Measurements from ENCODE around the gene GOLM1.

Gene GOLM1

DNA sequence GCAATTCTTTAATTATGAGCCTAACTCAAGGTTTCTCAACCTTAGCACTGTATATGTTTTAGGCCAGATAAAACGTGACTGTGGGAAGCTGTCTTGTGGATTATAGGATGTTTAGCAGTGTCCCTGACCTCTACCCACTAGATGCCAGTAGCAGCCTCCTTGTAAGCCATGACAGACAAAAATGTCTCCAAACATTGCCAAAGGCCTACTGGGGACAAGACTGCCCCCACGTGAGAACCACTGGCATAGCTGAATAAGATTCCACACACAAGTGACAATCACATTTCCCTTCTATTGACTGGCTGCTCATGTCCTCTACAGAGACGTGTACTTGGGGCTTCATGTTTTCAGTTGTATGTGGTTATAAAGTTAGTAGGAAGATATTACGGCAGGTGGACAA is 55.4 kb downstream of the GOLM1 start:
- no peak for DNase-seq

- no peak for DNase-seq
Measured at GRCh38 chr9:86043586-86043985, 55.8 kb downstream of the GOLM1 start.

DNA sequence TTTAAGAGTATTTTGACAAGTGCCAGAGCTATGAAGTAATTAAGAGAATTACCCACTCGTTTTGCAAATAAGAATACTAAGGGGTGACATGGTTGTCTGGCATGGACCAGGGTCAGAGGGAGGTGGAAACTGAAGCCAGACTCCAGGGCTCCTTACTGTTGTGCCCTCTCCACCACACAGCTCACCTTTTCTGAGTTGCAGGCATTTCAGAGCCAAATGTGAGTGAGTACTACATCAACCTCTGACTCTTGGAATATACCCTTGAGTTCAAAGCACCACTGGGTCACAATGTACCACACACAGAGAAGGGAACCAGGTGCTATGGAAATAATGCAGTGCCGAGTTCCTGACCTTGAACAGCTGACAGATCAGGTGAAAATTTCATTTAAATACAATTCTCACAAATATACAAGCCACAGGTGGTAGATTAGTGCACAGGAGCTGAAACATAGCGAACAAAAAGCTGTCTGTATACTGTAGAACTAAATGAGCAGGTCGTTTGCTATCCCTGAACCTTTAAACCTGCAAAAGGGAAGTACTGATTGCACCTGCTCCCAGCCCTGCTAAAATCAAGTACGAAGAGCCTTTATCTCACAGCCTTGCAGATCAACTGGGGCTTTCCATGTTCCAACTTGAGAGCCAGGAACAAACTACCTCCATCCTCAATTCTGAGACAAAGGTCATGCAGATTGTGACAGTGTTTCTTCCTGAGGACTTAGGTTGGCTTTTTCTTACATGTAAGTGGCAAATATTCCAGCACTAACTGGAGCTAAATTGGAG is 57.0 kb downstream of the GOLM1 start:
- no peak for DNase-seq

GRCh38 chr9:86041311-86041741 is 58.0 kb downstream of the GOLM1 start:
- DNase-seq, result no peak

DNA sequence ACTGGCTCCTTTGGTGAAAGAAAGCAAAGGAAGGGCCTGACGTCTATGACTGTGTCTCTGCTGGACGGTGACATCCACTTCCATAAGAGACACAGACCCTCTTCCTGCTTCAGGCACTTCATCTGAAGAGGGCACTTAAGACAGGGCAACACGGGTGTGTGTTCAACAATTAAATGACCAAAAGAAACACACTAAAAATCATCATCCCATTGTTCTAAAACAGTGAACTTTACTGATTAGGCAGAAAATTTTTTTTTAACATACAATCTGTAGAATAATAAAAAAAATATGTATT is 58.5 kb downstream of the GOLM1 start:
- no peak for DNase-seq

- DNase-seq, result no peak
Measured at GRCh38 chr9:86039991-86040860, 59.1 kb downstream of the GOLM1 start.

DNA sequence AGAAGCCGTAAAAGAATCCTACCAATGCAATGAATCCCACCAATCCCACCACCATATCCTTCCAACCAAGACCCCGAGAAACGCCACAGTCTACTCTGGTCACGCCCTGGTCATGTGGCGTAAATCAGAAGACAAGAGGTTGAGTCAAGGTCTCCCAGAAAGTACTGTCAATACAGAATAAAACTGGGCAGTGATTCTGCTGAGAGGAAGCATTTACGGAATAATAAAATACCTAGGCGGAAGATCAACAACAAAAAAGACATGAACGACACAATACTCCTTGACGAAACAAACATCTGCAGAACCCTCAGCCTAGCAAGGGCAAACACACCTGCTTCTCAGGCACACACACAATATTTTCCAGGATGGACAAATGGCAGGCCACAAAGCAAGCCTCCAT is 62.8 kb downstream of the GOLM1 start:
- DNase-seq, result no peak

DNA sequence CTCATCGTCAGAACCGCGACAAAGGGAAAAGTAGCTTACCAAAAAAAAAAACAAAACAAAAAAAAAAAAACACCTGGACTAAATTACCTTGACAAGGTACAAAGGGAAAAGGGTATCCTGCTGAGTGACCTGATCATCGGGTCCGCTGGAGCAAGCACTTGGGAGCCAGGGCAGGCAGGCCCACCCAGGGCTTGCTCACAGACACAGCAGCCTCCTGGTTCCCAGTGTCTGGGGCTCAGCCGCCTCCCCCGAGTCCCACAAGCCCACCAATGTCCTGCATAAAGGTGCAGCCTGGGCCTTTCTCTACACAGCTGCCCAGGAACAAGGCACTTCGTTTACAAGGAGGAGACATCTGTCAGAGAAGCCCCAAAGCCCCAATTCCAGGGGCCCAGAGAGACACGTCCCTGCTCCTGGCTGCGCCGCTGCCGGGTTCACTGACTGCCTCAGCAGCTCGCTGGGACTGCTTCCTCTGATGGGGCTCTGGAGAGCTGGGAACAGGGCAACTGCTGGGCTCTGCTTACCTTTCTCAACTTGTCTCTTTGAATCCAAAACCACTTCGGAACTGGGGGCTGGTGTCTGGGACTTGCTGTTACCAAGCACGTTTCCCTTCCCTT is 63.4 kb downstream of the GOLM1 start:
- no peak for DNase-seq

DNA sequence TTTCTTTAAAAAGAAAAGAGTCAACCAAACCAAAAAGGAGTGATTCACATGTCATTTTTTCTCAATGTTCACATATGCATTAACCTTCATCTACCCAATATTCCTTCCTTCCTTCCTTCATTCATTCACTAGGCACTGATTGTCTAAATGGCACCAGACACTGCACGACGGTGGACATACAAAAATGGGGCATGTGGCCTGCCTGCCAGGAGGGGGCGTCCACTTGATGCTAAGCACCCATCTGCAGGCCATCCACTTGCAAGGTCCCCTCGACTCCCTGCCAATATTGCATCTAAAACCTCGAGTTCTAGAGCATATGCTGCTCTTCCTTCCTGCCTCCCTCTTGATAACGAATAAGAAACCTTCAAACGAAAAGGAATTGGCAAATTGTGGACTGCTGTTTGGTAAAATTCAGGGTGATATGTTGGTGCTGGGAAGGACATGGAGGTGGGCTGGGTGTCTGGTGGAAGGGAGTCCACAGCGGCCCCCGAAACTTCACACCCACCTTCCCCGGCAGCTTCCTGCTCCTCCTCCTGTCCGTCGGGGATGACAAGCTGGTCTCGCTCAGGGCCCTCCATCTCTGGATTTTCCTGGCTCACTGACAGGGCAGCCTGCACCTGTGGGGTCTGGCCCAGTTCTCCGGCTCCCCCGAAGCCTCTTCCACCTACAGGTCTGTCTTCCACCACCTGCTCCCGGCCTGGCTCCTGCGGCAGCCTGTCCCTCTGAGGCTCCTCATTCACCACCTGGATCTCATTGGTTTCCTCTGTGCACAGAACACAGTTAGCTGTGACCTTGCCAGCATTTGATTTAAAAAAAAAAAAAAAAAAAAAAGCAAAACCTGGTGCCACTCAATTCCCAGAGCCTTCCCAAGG is 64.3 kb downstream of the GOLM1 start:
- DNase-seq, result no peak

GRCh38 chr9:86027767-86028166 is 71.6 kb downstream of the GOLM1 start:
- no peak for DNase-seq

- no peak for DNase-seq
Measured at GRCh38 chr9:86022687-86023266, 76.6 kb downstream of the GOLM1 start.

- no peak for DNase-seq
Measured at GRCh38 chr9:86021166-86021565, 78.2 kb downstream of the GOLM1 start.

- no peak for DNase-seq
Measured at GRCh38 chr9:86020731-86021130, 78.6 kb downstream of the GOLM1 start.

- DNase-seq, result no peak
Measured at GRCh38 chr9:86009133-86009532, 90.2 kb downstream of the GOLM1 start.

- DNase-seq, result no peak
Measured at GRCh38 chr9:86005253-86005775, 94.0 kb downstream of the GOLM1 start.

DNA sequence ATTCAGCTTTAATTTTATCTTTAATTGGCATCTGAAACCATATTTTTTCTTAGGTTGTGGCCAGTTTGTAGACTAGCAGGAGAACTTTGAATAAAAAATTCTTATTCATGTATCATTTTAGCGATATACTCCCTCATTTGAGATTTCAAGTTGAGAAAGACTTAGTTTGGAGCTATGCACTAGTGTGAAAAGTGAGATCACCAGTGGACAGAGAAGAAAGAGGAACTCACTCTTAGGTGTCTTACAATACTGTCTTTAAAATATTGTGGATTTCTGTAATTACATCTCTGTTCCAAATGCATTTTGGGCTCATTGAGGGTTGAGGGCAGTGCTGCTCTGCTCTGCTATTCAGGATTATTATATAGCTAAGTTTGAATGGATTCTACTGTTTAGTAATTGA is 103.8 kb downstream of the GOLM1 start:
- no peak for DNase-seq

DNA sequence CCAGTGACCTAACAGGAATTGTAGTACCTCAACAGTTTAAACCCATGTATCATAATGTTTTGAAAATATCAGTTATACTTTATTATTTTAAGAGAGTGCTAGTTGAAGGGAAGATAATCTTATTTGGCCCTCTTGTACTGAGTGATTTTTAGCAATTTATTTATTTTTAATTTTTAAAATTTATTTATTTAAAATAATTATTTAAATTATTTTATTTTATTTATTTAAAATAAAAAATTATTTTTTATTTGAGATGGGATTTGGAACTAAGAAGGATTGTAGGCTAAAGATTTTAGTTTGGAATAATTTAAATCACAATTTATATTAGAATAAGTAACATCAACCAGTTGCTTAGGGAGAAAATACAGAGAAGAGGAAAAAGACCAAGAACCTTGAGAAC is 104.3 kb downstream of the GOLM1 start:
- DNase-seq, result no peak

GRCh38 chr9:85994191-85994590 is 105.2 kb downstream of the GOLM1 start:
- DNase-seq, result no peak

DNA sequence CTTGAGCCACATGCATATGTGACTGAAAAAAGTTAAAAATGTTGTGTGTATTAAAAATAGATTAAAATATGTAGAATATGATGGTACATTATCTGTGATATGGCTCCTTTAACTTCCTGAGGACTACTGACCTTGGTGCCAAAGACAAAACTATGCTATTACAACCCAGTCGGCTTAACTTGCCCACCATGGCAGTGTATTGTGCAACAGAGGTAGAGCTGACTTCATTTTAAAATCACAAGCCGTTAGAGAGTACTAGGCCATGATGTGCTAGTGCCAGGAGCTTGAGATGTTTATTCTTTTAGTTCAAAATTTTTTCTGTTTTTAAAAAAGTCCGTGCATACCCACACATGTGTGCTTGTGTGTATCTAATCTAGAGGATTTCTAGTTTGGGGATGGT is 112.1 kb downstream of the GOLM1 start:
- no peak for DNase-seq

- no peak for DNase-seq
Measured at GRCh38 chr9:85984457-85984856, 114.9 kb downstream of the GOLM1 start.

GRCh38 chr9:85981369-85981768 is 118.0 kb downstream of the GOLM1 start:
- DNase-seq, result no peak

DNA sequence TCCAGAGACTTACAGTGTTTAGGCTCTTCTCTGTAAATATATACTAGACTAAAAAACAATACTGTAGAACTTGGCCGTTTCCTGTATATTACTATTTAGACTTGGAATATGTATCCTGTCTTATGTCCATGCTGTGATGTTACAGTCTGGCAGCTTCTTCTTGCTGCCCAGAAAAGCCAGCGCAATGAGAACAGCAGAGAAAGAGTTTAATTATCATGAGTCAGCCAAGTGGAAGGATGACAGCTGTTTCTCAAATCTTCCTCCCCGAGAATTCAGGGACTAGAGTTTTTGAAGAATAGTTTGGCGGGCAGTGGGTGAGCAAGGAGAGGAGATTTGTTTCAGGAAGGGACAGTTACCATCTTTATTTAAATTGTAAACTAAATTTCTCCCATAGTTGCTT is 120.9 kb downstream of the GOLM1 start:
- no peak for DNase-seq
